Activated CD4-positive, CD25-positive, alpha-beta regulatory T cell (primary cell): ENCODE results near the gene CKAP5.
"Not testable (repeated sequence)": the region's sequence is repeated elsewhere in the genome, so short reads cannot be mapped to it uniquely, and the experiment has no call there.

Source experiments
- DNase-seq, 4 experiments: peaks; one replicate each; lab custom pipeline; 2025; lab: John Stamatoyannopoulos, UW

Gene CKAP5

GRCh38 chr11:46855167-46855566 lies 9.1 kb upstream of the CKAP5 start:
- DNase-seq = no peak

GRCh38 chr11:46850829-46851380 lies 4.8 kb upstream of the CKAP5 start:
- DNase-seq = no peak

GRCh38 chr11:46849631-46850030 lies 3.6 kb upstream of the CKAP5 start:
- no peak for DNase-seq

- no peak for DNase-seq
Measured at GRCh38 chr11:46846510-46846830, 390 bp upstream of the CKAP5 start.

GRCh38 chr11:46845440-46845739 lies 690 bp downstream of the CKAP5 start:
- DNase-seq = peak in 1 of 4 experiments; percentile 28

GRCh38 chr11:46840116-46840515 lies 6.0 kb downstream of the CKAP5 start:
- no peak for DNase-seq

GRCh38 chr11:46838501-46838900 lies 7.6 kb downstream of the CKAP5 start:
- DNase-seq = no peak

GRCh38 chr11:46837860-46838259 lies 8.2 kb downstream of the CKAP5 start:
- no peak for DNase-seq

GRCh38 chr11:46836870-46837269 lies 9.2 kb downstream of the CKAP5 start:
- DNase-seq = no peak

GRCh38 chr11:46836431-46836830 lies 9.6 kb downstream of the CKAP5 start:
- no peak for DNase-seq

- no peak for DNase-seq
Measured at GRCh38 chr11:46835897-46836296, 10.2 kb downstream of the CKAP5 start.

GRCh38 chr11:46834821-46835220 lies 11.3 kb downstream of the CKAP5 start:
- no peak for DNase-seq

- no peak for DNase-seq
Measured at GRCh38 chr11:46832511-46833214, 13.4 kb downstream of the CKAP5 start.

GRCh38 chr11:46827995-46828394 lies 18.1 kb downstream of the CKAP5 start:
- no peak for DNase-seq

GRCh38 chr11:46826310-46827044 lies 19.6 kb downstream of the CKAP5 start:
- DNase-seq = peak; percentile 31 to 65 (median 48)

GRCh38 chr11:46808799-46809431 lies 37.2 kb downstream of the CKAP5 start:
- DNase-seq = no peak

GRCh38 chr11:46801694-46802470 lies 44.2 kb downstream of the CKAP5 start:
- no peak for DNase-seq

- no peak for DNase-seq
Measured at GRCh38 chr11:46800177-46800576, 45.9 kb downstream of the CKAP5 start.

- DNase-seq = not testable (repeated sequence)
Measured at GRCh38 chr11:46799725-46800124, 46.4 kb downstream of the CKAP5 start.

GRCh38 chr11:46778416-46778815 lies 67.7 kb downstream of the CKAP5 start:
- DNase-seq = no peak

GRCh38 chr11:46776878-46777277 lies 69.2 kb downstream of the CKAP5 start:
- DNase-seq = no peak

GRCh38 chr11:46769636-46770221 lies 76.4 kb downstream of the CKAP5 start:
- no peak for DNase-seq
